ENCODE measurements around the gene RHOD. TPM values are rescaled to one million over a fixed set of nuclear protein-coding genes. Genes with fewer than 3 reads are reported as not detected.

The RHOD gene
- total and polyA plus RNA-seq, 4 experiments from 2014 or later: 0.58 to 0.79 TPM; not detected in 2

- peaks cover 0 to 17% of the 10 kb centered on the region in 2 donors for H3K36me3 Mint-ChIP-seq
- POLR2A ChIA-PET (ENCODE audit: partially characterized antibody): interaction anchor here (1.0 kb wide), 1 partner anchor 12 kb away, joined by 4 read pairs; no protein-coding TSS in a partner anchor
- CTCF ChIA-PET (ENCODE audit: partially characterized antibody): interaction anchor here (1.5 to 2.3 kb wide), 3 partner anchors 33 to 36 kb away, joined by 4 to 6 read pairs (median 4); no protein-coding TSS in a partner anchor
Measured at GRCh38 chr11:67116758-67117105, 60.1 kb downstream of the RHOD start.

GRCh38 chr11:67117176-67117575, 60.5 kb downstream of the RHOD start:
- Histone ChIP-seq H3K9me3 (ENCODE audit: control insufficient read depth in 1 of 2, low read length in 2 of 2) (no peaks in the 10 kb centered on the region), H3K4me1 (ENCODE audit: insufficient read depth, low read length) (peaks cover 16% of the 10 kb centered on the region), H3K27me3 (ENCODE audit: insufficient read depth, low read length) (no peaks in the 10 kb centered on the region), H3K36me3 (ENCODE audit: insufficient read depth, low read length) (no peaks in the 10 kb centered on the region), H3K4me3 (ENCODE audit: low read length in 2 of 2) (no peak overlapping the region), H3K27ac (ENCODE audit: low read depth, low read length) (peak overlapping the region; percentile 31)
- intact Hi-C loops (cut with micrococcal nuclease): loop anchor here (5.0 kb wide), 1 partner anchor 160 kb away; the partner anchor contains the start of gene PC
- H3K9me3 Mint-ChIP-seq: no peaks in the 10 kb centered on the region
- peaks cover 0 to 20% of the 10 kb centered on the region in 2 donors for H3K36me3 Mint-ChIP-seq
- ChIA-PET CTCF (ENCODE audit: partially characterized antibody) (interaction anchor here (1.5 to 2.3 kb wide), 2 partner anchors 34 to 35 kb away, joined by 4 to 6 read pairs; no protein-coding TSS in a partner anchor), POLR2A (ENCODE audit: partially characterized antibody) (interaction anchor here (1.0 to 2.7 kb wide), 3 partner anchors 13 to 123 kb away, joined by 3 to 22 read pairs (median 4); no protein-coding TSS in a partner anchor)
- H3K27ac Mint-ChIP-seq: peak overlapping the region; percentile 87 to 95 (median 92)
- peaks cover 13 to 28% (median 17%) of the 10 kb centered on the region in 4 donors for H3K4me1 Mint-ChIP-seq
- H3K4me3 Mint-ChIP-seq: peak overlapping the region; percentile 85 to 90 (median 88)
- no peak for DNase-seq
- no peaks in the 10 kb centered on the region for H3K27me3 Mint-ChIP-seq

More at GRCh38 chr11:67116758-67117105, 60.1 kb downstream of the RHOD start:
- Mint-ChIP-seq H3K27me3 (no peaks in the 10 kb centered on the region), H3K4me1 (peaks cover 10 to 24% (median 13%) of the 10 kb centered on the region in 4 donors), H3K9me3 (no peaks in the 10 kb centered on the region), H3K4me3 (peak overlapping the region in 6 of 8 donors; percentile 20 to 90 (median 86)), H3K27ac (peak overlapping the region in 4 of 7 donors; percentile 57 to 95 (median 90))
- intact Hi-C loops (cut with micrococcal nuclease): loop anchor here (5.0 kb wide), 1 partner anchor 159 kb away; the partner anchor contains the start of gene PC
- DNase-seq: no peak
- no peaks in the 10 kb centered on the region for H3K9me3 ChIP-seq (ENCODE audit: control insufficient read depth in 1 of 2, low read length in 2 of 2)
- no peak overlapping the region for H3K27ac ChIP-seq (ENCODE audit: low read depth, low read length)
- H3K36me3 ChIP-seq (ENCODE audit: insufficient read depth, low read length): no peaks in the 10 kb centered on the region
- H3K27me3 ChIP-seq (ENCODE audit: insufficient read depth, low read length): no peaks in the 10 kb centered on the region
- peaks cover 12% of the 10 kb centered on the region for H3K4me1 ChIP-seq (ENCODE audit: insufficient read depth, low read length)
- no peak overlapping the region for H3K4me3 ChIP-seq (ENCODE audit: low read length in 2 of 2)

GRCh38 chr11:67117672-67118180, 61.1 kb downstream of the RHOD start:
- CTCF ChIA-PET (ENCODE audit: partially characterized antibody): interaction anchor here (1.5 to 2.3 kb wide), 2 partner anchors 34 to 36 kb away, joined by 4 to 6 read pairs; no protein-coding TSS in a partner anchor
- peak; percentile 27 to 62 (median 35) for DNase-seq
- peaks cover 13 to 30% (median 19%) of the 10 kb centered on the region in 4 donors for H3K4me1 Mint-ChIP-seq
- no peaks in the 10 kb centered on the region for H3K9me3 ChIP-seq (ENCODE audit: control insufficient read depth in 1 of 2, low read length in 2 of 2)
- peak overlapping the region; percentile 87 to 95 (median 92) for H3K27ac Mint-ChIP-seq
- peaks cover 19% of the 10 kb centered on the region for H3K4me1 ChIP-seq (ENCODE audit: insufficient read depth, low read length)
- intact Hi-C loops (cut with micrococcal nuclease): loop anchor here (1.0 to 5.0 kb wide), 3 partner anchors 51 to 200 kb away; partner anchors contain the start of gene PC
- no peaks in the 10 kb centered on the region for H3K27me3 ChIP-seq (ENCODE audit: insufficient read depth, low read length)
- POLR2A ChIA-PET (ENCODE audit: partially characterized antibody): interaction anchor here (1.0 to 2.7 kb wide), 5 partner anchors 9 to 235 kb away, joined by 3 to 22 read pairs (median 4); partner anchors contain the start of gene POLD4
- H3K36me3 Mint-ChIP-seq: peaks cover 0 to 20% of the 10 kb centered on the region in 2 donors
- peak overlapping the region; percentile 31 for H3K27ac ChIP-seq (ENCODE audit: low read depth, low read length)
- H3K4me3 ChIP-seq (ENCODE audit: low read length in 2 of 2): peak overlapping the region in 1 of 2 donors; percentile 29
- no peaks in the 10 kb centered on the region for H3K36me3 ChIP-seq (ENCODE audit: insufficient read depth, low read length)
- H3K9me3 Mint-ChIP-seq: no peaks in the 10 kb centered on the region
- no peaks in the 10 kb centered on the region for H3K27me3 Mint-ChIP-seq
- peak overlapping the region; percentile 85 to 90 (median 88) for H3K4me3 Mint-ChIP-seq

GRCh38 chr11:67118181-67118766, 61.6 kb downstream of the RHOD start:
- DNase-seq: peak; percentile 55 to 73 (median 62)
- peaks cover 0 to 25% of the 10 kb centered on the region in 2 donors for H3K36me3 Mint-ChIP-seq
- H3K27me3 ChIP-seq (ENCODE audit: insufficient read depth, low read length): no peaks in the 10 kb centered on the region
- peak overlapping the region; percentile 76 for H3K27ac ChIP-seq (ENCODE audit: low read depth, low read length)
- H3K4me1 ChIP-seq (ENCODE audit: insufficient read depth, low read length): peaks cover 25% of the 10 kb centered on the region
- H3K27me3 Mint-ChIP-seq: no peaks in the 10 kb centered on the region
- H3K27ac Mint-ChIP-seq: peak overlapping the region in 5 of 7 donors; percentile 77 to 91 (median 86)
- peak overlapping the region; percentile 29 to 50 for H3K4me3 ChIP-seq (ENCODE audit: low read length in 2 of 2)
- CTCF ChIA-PET (ENCODE audit: partially characterized antibody): interaction anchor here (1.0 to 1.4 kb wide), 2 partner anchors 36 to 121 kb away, joined by 3 to 6 read pairs; no protein-coding TSS in a partner anchor
- H3K4me1 Mint-ChIP-seq: peaks cover 13 to 35% (median 23%) of the 10 kb centered on the region in 4 donors
- H3K9me3 Mint-ChIP-seq: no peaks in the 10 kb centered on the region
- no peaks in the 10 kb centered on the region for H3K9me3 ChIP-seq (ENCODE audit: control insufficient read depth in 1 of 2, low read length in 2 of 2)
- no peaks in the 10 kb centered on the region for H3K36me3 ChIP-seq (ENCODE audit: insufficient read depth, low read length)
- H3K4me3 Mint-ChIP-seq: peak overlapping the region in 6 of 8 donors; percentile 49 to 90 (median 84)
- POLR2A ChIA-PET (ENCODE audit: partially characterized antibody): interaction anchor here (0.6 to 2.7 kb wide), 11 partner anchors 10 to 608 kb away, joined by 3 to 22 read pairs (median 3); partner anchors contain the start of genes AIP, BBS1 and POLD4
- intact Hi-C loops (cut with micrococcal nuclease): loop anchor here (1.0 to 5.0 kb wide), 3 partner anchors 51 to 199 kb away; partner anchors contain the start of gene PC

GRCh38 chr11:67118801-67119584, 62.3 kb downstream of the RHOD start, which contains the start of gene KDM2A:
TSS of gene KDM2A (plus strand) at chr11:67119263. CDS start at chr11:67121317, 2,054 bp downstream.
- ChIA-PET CTCF (ENCODE audit: partially characterized antibody) (interaction anchor here (1.0 to 1.4 kb wide), 2 partner anchors 36 to 121 kb away, joined by 3 to 6 read pairs; no protein-coding TSS in a partner anchor), POLR2A (ENCODE audit: partially characterized antibody) (interaction anchor here (0.6 to 2.7 kb wide), 17 partner anchors 9 to 1985 kb away, joined by 3 to 22 read pairs (median 3); partner anchors contain the start of genes AIP, BBS1, PC and POLD4)
- peak within 1 kb of the TSS; percentile 76 for H3K27ac ChIP-seq (ENCODE audit: low read depth, low read length)
- Mint-ChIP-seq H3K4me1 (peaks cover 13 to 40% (median 27%) of the 10 kb centered on the region in 4 donors), H3K4me3 (peak within 1 kb of the TSS; percentile 94 to 99 (median 97)), H3K36me3 (peaks cover 0 to 26% of the 10 kb centered on the region in 2 donors), H3K27ac (peak within 1 kb of the TSS; percentile 89 to 98 (median 96)), H3K9me3 (no peaks in the 10 kb centered on the region), H3K27me3 (no peaks in the 10 kb centered on the region)
- intact Hi-C loops (cut with micrococcal nuclease): loop anchor here (1.0 to 5.0 kb wide), 5 partner anchors 38 to 198 kb away; partner anchors contain the start of gene PC
- H3K9me3 ChIP-seq (ENCODE audit: control insufficient read depth in 1 of 2, low read length in 2 of 2): no peaks in the 10 kb centered on the region
- H3K27me3 ChIP-seq (ENCODE audit: insufficient read depth, low read length): no peaks in the 10 kb centered on the region
- H3K4me3 ChIP-seq (ENCODE audit: low read length in 2 of 2): peak within 1 kb of the TSS; percentile 60 to 97
- DNase-seq: peak; percentile 96 to 100 (median 98)
- H3K36me3 ChIP-seq (ENCODE audit: insufficient read depth, low read length): no peaks in the 10 kb centered on the region
- peaks cover 31% of the 10 kb centered on the region for H3K4me1 ChIP-seq (ENCODE audit: insufficient read depth, low read length)

All from CD4-positive, alpha-beta memory T cell (primary cell).